GM21825 (cell line): ENCODE data around the gene UGT2A3.
A peak's percentile ranks its signal among the peaks of the same experiment; 100 is the strongest.
"Not testable (repeated sequence)": the region's sequence is repeated elsewhere in the genome, so short reads cannot be mapped to it uniquely, and the experiment has no call there.

Experiments
- ATAC-seq: cut with Tn5 transposase; IDR thresholded peaks from one replicate; pipeline ENCODE4 v1.9.1; 2021; ENCODE audit warnings: mild to moderate bottlenecking, moderate library complexity; ENCODE audit not compliant: unreplicated experiment

The UGT2A3 gene

GRCh38 chr4:68951078-68951805, at the start of gene UGT2A3:
UGT2A3 (minus strand) TSS chr4:68951804; CDS start chr4:68951760, 44 bp downstream.
- ATAC-seq = no peak

- no peak for ATAC-seq
These were observed 45.4 kb upstream of the UGT2A3 start for GRCh38 chr4:68997040-68997439.

- ATAC-seq = no peak
These were observed 43.7 kb upstream of the UGT2A3 start for GRCh38 chr4:68995292-68995691.

GRCh38 chr4:68987007-68987406, 35.4 kb upstream of the UGT2A3 start:
- peak; percentile 67 for ATAC-seq

- ATAC-seq = no peak
These were observed 33.8 kb upstream of the UGT2A3 start for GRCh38 chr4:68985442-68985841.

- ATAC-seq = no peak
These were observed 33.3 kb upstream of the UGT2A3 start for GRCh38 chr4:68984947-68985346.

- no peak for ATAC-seq
These were observed 11.8 kb upstream of the UGT2A3 start for GRCh38 chr4:68963374-68963773.

GRCh38 chr4:68962868-68963267, 11.3 kb upstream of the UGT2A3 start:
- no peak for ATAC-seq

- ATAC-seq = no peak
These were observed 8.9 kb upstream of the UGT2A3 start for GRCh38 chr4:68960294-68961163.

- ATAC-seq = not testable (repeated sequence)
These were observed 7.5 kb upstream of the UGT2A3 start for GRCh38 chr4:68959085-68959484.

- no peak for ATAC-seq
These were observed 2.5 kb upstream of the UGT2A3 start for GRCh38 chr4:68954126-68954525.

- no peak for ATAC-seq
These were observed 1.5 kb upstream of the UGT2A3 start for GRCh38 chr4:68953056-68953596.

GRCh38 chr4:68951806-68952585, 392 bp upstream of the UGT2A3 start:
- no peak for ATAC-seq

GRCh38 chr4:68950033-68950432, 1.6 kb downstream of the UGT2A3 start:
- no peak for ATAC-seq

GRCh38 chr4:68948985-68949384, 2.6 kb downstream of the UGT2A3 start:
- no peak for ATAC-seq

- ATAC-seq = no peak
These were observed 3.4 kb downstream of the UGT2A3 start for GRCh38 chr4:68948044-68948743.

- no peak for ATAC-seq
These were observed 22.4 kb downstream of the UGT2A3 start for GRCh38 chr4:68929076-68929737.

- ATAC-seq = no peak
These were observed 24.4 kb downstream of the UGT2A3 start for GRCh38 chr4:68927165-68927564.

- ATAC-seq = not testable (repeated sequence)
These were observed 29.4 kb downstream of the UGT2A3 start for GRCh38 chr4:68922202-68922601.

GRCh38 chr4:68921051-68921450, 30.6 kb downstream of the UGT2A3 start:
- no peak for ATAC-seq
